ENCODE results near the gene AP4M1.
"Not testable (repeated sequence)": the region's sequence is repeated elsewhere in the genome, so short reads cannot be mapped to it uniquely, and the experiment has no call there.

The AP4M1 gene

DNA sequence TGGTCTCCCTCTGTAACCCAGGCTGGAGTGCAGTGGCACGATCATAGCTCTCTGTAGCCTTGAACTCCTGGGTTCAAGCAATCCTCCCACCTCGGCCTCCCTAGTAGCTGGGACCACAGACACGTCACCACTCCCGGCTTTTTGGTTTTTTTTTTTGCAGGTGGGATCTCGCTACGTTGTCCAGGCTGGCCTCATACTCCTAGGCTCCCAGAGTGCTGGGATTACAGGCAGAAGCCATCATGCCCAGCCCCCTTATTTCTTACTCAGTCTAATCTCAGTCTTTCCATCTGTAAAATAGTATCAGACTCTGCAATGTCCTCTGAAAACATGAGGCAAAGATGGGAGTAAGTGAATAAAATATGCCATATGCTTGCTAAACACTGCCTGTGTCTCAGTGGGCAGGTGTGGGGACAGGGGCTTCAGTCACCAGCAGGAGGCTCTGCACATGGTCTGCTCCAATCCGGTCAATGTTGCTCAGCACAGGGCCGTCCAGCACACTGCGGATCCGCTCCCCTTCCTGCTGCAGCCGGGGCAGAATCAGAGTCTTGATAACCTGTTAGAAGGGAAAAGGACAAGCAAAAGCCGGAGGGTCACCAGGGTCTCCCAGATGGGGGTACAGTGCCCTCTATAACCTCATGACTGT lies 8.2 kb downstream of the AP4M1 start:
- DNase-seq: no peak

GRCh38 chr7:100111156-100111555 lies 9.7 kb downstream of the AP4M1 start:
- no peak for DNase-seq

DNA sequence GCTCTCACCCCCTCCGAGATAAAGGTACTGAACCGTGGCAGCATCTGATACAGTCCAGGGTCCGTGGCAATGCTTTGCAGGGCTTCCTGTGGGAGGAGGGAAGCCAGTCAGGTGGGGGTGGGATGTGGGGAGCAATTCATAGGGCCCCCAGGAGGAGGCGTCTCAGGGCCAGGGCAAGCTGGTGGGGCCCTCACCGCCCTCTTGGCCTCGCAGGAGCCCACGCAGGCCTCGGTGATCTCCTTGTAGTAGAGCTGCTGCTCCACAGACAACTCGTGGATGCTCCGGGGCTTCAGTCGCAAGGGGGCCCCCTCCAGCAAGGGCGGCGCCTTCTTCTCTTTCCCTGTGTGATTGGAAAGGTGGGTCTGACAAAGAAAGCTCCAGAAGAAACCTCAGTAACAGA lies 10.5 kb downstream of the AP4M1 start:
- DNase-seq: no peak

DNA sequence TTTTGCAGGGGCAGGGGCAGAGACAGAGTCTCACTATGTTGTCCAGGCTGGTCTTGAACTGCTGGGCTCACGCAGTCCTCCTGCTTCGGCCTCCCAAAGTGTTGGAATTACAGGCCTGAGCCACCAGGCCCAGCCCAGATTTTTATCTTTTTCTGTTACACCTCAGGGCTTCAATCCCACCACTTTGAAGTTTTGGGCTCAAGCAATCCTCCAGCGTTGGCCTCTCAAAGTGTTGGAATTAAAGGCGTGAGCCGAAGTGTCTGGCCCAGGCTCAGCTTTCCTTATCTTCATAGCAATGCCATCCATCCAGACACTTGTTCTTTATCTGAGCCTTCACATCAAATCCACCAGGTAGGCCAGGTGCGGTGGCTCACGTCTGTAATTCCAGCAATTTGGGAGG lies 13.6 kb downstream of the AP4M1 start:
- no peak for DNase-seq

DNA sequence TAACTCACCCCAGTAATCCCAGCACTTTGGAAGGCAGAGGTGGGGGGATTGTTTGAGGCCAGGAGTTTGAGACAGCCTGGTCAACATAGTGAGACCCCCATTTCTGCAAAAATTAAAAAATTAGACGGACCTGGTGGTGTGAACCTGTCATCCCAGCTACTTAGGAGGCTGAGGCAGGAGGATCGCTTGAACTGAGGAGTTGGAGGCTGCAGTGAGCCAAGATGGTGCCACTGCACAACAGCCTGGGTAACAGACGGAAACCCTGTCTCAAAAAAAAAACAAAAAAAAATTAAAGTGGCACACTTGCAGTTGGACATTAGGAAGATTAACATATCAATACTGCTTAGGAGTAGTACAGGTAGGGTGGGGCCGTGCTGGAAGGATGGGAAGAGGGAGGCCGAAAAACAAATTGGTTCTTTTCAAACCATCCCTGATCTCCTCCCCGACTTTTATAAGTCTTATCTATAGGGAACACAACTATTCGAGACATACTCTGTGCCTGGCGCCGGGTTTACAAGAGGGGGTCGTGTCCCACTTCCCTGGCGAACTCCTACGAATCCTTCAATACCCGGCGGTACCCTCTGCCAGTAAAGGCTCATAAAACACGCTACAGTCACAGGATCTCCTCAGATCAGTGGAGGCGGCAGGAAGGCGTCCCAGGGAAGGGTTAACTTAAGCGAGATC lies 17.1 kb downstream of the AP4M1 start:
- DNase-seq: no peak

DNA sequence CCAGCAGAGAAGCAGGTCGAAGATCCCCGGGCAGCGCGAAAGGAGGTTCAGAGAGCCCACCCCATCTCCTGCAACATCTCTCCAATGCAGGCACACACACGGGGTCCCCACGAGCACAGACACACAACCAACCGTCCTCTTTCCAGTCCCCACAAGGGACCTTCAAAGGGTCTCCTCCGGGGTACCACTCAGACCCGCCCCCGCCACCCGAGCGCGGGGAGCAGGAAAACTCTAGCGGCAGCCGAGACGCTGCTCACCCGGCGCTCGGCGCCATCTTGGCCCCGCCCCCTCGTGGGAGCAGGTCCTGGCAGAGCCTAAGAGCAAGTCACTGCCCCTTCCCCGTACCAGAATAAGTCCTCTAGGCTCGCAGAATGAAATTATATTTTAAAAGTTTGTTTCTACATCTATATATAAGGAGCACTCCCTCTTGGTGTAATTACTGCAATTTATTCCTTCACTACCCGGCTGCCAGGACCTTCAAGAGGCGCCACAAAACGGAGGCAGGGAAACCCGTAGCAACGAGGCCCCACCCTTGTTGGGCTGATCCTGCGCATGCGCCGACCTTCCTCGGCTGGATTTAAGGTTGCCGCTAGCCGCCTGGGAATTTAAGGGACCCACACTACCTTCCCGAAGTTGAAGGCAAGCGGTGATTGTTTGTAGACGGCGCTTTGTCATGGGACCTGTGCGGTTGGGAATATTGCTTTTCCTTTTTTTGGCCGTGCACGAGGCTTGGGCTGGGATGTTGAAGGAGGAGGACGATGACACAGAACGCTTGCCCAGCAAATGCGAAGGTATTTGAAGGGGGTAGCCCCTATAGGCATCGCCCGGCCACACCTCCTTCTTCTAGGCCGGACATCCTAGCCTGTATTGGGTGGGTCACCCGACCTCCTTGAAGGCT lies 17.9 kb downstream of the AP4M1 start, which contains the start of the genes CNPY4 and TAF6:
Gene CNPY4, plus strand, starts transcription at position 563 of the 898 bp plus-strand sequence. Its CDS starts 111 bp downstream, at position 674.
Gene TAF6, minus strand, starts transcription at position 287 of the 898 bp plus-strand sequence. CDS start 5,149 bp downstream, outside the sequence.
- peak; percentile 94 to 96 for DNase-seq

DNA sequence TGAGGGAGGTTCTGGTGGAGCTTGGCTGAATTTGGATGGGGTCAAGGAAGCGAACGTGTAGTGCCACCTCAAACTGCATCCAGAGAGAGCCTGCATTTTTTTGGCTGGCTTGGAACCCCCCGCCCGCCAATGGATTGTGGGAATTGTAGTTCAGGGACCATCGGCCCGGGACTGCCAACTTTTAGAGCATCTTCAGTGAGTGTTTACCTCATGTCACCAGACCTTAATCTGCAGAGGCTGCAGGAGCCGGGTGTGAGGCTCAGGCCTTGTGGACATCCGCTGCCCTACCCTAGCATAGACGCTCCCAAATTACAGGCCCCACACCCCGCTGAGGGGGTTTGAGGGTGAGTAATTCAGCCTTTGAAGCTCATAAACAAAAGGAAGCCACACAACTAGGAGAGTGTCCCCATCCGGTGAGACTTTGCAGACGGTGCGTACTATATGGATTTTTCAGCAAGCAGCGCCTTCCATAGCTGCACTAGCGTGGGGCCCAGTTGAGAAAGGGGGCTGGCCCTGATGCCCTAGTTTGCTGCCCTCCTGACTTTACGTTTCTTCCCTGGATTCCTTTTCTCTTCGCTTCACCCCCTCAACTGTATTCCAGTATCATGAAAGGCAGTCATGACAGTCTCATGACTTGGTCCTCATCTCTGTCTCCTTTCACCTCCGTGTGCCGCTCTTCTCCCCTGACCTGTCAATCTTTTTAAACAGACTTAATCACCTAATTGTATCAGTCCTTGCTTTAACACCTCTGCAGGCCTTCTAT lies 18.7 kb downstream of the AP4M1 start:
- peak; percentile 69 to 80 for DNase-seq

GRCh38 chr7:100120733-100121036 lies 19.2 kb downstream of the AP4M1 start:
- DNase-seq: no peak

DNA sequence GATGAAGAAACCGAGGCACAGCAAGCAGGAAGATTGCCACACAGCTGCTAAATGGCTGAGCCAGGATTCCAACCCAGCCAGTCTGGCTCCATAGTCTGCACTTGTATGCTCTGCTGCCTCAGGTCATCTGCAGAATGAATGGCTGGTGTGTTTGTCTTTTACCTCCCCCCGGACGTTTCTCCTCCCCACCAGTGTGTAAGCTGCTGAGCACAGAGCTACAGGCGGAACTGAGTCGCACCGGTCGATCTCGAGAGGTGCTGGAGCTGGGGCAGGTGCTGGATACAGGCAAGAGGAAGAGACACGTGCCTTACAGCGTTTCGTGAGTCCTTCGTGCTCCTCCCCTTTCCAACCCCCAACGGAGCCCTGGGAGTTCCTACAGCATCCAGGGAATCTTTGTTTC lies 20.6 kb downstream of the AP4M1 start:
- DNase-seq: no peak

DNA sequence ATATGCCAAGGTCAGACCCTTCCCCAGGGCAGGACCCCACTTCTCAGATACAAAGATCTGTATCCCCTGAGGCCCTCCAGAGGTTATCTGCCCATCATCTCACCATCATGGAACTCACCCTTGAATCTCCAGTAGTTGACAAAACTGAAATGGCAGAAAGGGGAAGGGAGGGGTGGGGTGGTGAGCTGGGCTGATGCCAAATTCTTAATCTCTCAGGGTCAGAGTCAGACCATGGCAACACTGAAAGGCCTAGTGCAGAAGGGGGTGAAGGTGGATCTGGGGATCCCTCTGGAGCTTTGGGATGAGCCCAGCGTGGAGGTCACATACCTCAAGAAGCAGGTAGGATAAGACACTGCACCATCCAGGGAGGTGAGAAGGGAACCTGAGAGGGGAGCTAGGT lies 21.1 kb downstream of the AP4M1 start:
- DNase-seq: no peak

GRCh38 chr7:100124301-100125230 lies 23.1 kb downstream of the AP4M1 start:
- DNase-seq: no peak

DNA sequence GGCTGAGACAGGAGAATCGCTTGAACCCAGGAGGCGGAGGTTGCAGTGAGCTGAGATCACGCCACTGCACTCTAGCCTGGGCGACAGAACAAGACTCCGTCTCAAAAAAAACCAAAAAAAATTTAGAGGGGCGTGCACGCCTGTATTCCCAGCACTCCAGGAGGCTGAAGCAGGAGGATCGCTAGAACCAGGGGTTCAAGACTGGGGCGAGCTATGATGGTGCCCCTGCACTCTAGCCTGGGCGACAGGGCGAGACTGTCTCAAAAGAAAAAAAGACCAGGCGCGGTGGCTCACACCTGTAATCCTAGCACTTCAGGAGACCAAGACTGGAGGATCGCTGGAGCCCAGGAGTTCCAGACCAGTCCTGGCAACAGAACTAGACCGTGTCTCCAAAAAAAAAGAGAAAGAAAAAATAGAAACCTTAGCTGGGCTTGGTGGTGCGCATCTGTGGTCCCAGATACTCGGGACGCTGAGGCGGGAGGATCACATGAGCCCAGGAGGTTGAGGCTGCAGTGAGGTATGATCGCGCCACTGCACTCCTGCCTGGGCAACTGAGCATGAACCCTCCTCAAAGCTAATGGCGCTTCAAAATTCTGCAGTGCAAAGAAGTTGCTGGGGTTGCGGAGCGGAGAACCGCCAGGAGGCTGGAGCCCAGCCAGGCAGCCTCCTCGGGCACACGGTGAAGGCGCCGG lies 24.9 kb downstream of the AP4M1 start:
- DNase-seq: no peak

DNA sequence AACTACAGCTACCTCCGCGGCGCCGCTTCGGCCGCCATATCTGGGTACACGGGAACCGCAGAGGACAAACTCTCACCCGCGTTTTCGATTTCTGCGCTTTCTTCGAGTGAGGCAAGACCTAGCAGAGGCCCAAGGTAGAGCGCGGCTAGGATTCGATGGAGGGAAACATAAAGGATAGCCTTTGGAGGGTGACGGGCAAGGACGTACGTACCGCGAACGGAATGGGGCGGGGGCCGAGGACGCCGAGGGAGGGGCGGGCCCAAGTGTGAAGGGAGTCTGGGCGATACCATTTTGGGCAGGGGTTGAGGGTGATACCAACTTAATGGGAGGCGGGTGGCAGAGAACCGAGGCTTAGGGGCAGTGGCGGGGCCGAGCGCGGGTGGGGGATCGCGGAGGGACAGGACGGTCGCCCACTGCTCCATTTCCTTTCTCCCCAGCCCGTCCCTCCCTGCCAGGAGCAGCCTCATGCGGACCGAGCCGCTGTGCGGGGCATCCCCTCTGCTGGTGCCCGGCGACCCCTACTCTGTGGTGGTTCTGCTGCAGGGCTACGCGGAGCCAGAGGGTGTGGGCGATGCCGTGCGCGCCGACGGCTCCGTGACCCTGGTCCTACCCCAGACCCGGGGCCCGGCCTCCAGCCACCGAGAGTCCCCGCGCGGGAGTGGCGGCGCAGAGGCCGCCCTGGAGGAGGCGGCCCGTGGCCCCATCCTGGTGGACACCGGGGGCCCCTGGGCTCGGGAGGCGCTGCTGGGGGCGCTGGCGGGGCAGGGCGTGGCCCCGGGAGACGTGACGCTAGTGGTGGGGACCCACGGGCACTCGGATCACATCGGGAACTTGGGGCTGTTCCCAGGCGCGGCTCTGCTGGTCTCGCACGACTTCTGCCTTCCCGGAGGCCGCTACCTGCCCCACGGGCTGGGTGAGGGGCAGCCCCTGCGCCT lies 25.8 kb downstream of the AP4M1 start, which contains the start of gene MBLAC1:
Gene MBLAC1, plus strand, starts transcription at position 37 of the 935 bp plus-strand sequence. Its CDS starts 429 bp downstream, at position 466.
- peak; percentile 89 to 95 for DNase-seq

DNA sequence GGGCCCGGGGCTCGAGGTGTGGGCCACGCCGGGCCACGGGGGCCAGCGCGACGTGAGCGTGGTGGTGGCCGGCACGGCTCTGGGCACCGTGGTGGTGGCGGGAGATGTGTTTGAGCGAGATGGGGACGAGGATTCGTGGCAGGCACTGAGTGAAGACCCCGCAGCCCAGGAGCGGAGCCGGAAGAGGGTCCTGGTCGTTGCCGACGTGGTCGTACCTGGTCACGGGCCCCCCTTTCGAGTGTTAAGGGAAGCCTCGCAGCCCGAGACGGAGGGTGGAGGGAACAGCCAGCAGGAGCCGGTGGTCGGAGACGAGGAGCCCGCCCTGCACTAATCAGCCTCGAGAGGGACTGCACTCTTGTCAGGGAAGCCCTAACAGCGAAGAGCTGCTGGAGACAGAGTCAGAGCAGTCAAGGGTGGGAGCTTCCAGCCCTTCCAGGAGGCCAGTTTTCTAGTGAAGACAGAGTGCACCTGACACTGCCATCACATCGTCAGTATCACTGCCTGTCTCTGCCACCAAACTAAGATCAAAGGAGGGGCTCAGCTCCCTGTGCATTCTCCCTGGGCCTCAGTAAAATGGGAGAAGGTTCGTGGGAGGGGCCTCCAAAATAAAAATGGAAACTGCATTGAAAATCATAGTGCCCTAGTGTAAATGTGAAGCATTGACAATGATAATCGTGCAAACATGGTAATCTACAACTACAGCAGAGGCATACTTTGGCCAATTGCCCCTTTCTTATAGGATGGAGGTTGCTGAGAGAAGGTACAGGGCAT lies 26.6 kb downstream of the AP4M1 start:
- peak in 1 of 2 donors; percentile 25 for DNase-seq

DNA sequence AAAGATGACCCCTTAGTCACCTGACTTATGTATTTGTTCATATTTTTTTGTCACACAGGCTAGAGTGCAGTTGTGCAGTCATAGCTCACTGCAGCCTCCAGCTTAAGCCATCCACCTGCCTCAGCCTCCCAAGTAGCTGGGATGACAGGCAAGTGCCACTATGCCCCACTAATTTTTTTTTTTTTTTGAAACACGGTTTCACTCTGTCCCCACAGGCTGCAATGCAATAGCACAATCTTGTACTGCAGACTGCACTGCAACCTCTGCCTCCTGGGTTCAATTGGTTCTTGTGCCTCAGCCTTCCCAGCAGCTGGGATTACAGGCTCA lies 27.2 kb downstream of the AP4M1 start:
- no peak for DNase-seq

DNA sequence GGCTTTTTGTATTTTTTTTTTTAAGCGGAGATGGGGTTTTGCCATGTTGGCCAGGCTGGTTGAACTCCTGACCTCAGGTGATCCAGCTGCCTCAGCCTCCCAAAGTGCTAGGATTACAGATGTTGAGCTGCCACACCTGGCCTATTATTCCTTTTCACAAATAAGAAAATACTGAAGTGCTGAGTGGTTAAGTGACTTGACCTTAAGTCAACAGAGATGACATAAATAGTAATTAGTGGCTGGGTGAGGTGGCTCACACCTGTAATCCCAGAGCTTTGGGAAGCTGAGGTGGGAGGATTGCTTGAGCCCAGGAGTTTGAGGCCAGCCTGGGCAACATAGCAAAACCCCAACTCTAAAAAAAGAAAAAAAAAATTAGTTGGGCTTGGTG lies 28.8 kb downstream of the AP4M1 start:
- not testable (repeated sequence) for DNase-seq

DNA sequence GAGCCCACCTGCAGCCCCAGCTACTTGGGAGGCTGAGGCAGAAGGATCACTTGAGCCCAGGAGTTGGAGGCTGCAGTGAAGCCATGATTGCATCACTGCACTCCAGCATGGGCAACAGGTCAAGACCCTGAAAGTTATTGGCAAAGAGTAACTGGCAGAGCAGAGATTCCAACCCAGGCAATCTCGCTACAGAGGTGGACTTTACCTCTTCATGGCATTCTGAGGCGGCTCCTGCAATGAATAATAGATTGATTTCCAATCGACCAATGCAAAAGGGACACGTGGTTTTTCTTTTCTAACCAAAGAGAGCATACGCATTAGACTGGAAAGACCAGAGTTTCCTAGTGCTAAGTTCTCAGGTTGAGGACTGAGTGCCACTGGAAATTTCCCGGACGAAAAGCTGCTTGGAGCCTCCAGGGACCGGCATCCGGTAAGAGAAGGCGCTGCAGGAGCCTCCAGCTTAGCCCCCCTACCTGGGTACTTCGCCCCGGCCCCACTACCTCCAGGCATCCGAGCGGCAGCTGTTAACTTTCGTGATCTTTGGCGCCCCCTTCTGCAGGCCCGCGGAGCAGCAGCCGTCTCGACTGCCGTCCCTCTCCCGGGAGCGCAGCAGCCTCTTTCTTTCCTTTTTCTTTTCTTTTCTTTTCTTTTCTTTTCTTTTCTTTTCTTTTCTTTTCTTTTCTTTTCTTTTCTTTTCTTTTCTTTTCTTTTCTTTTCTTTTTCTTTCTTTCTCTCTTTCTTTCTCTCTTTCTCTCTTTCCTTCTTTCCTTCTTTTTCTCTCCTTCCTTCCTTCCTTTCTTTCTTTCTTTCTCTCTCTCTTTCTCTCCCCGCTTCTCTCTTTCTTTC lies 29.4 kb downstream of the AP4M1 start:
- peak; percentile 83 to 84 for DNase-seq

GRCh38 chr7:100132126-100132525 lies 30.7 kb downstream of the AP4M1 start:
- no peak for DNase-seq

Measured in CD4-positive, alpha-beta T cell treated with Interleukin-4 for 1 hour (primary cell).